Erythroblast (primary cell): Measurements from ENCODE around the gene OPCML.

Experiments
- DNase-seq, 2 experiments: peaks; one replicate each; lab custom pipeline; 2025; lab: John Stamatoyannopoulos, UW
- GATA1 ChIP-seq: IDR thresholded peaks from 2 replicates; pipeline ENCODE4 v1.6.1; 2011; ENCODE audit warnings: low read depth, mild to moderate bottlenecking, control low read depth, low read length, moderate library complexity
- POLR2A ChIP-seq: IDR thresholded peaks from 2 replicates; pipeline ENCODE4 v1.6.1; 2011; ENCODE audit warnings: mild to moderate bottlenecking, low read length

The OPCML gene

DNA sequence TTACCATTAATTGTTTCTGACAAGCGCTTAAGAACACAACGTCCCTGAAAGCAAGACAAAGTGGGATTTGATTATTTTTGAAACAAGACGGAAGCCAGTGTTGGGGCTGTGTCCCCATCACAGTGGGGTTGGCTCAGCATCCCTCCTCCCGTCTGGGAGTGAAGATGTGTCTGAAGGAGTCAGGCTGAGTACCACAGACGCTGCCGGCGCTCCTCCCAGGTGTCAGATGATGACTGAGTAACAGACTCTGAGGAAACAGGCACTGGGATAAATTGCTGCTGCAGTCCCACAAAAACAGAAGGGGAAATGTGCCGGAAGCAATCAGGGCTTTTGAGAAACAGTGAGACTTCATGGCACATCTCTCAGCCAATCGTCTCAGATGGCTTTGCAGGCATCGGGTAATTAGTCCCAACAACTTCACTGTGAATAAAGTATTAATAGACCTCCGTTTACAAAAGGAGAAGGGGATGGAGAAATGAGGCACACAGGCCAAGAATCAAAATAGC lies 266.7 kb downstream of the OPCML start:
- TF ChIP-seq GATA1 (no peak), POLR2A (no peak)
- DNase-seq, result no peak

DNA sequence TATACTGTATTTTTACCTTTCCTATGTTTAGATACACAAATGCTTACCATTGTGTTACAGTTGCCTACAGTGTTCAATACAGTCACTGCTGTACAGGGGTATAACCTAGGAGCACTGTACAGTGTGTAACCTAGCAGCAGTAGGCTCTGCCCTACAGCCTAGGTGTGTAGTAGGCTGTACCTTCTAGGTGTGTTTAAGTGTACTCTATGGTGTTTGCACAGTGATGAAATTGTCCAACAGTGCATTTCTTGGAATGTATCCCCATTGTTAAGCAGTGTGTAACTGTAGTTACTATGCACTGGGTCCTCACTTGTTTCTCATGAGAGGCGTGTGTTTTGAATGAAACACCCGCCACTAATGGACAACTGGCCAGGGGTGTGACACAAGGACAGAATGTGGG lies 269.0 kb downstream of the OPCML start:
- TF ChIP-seq GATA1 (no peak), POLR2A (no peak)
- DNase-seq, result no peak

DNA sequence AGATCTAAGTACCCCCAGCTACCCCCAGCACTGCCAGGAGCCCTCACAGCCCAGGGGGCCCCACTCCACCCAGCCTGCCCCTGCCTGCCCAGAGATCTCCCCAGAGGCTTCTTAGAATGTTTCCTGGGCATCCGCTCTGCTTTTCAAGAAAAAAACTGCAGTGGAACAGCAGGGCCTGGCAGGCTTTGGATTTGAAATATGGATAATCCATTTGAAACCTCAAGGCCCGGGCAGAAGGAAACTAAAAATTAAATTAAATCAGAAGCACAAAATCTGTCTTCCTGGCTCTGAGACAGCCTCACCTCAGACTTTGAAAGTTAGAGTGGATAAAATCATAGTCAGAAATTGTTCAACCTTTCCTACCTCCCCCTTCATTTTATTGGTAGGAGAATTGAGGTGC lies 273.6 kb downstream of the OPCML start:
- TF ChIP-seq POLR2A (no peak), GATA1 (no peak)
- no peak for DNase-seq

DNA sequence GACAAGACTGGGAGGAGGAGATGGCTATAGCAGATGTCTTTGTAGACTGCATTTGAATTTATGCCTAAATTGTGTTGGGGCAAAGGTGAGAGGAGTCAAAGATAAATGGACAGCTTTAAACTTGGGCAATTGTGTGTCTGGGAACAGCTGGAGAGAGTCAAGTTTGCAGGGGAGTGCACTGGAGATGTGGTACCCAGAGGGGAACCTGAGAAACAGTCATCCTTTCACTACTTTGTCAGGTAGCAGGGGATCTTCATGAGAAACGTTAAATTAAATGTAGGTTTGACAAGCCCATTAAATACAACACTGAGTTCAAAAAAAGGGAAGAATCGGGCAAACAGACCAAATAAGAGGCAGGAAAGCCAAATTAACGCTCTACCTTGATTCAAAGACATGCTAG lies 277.7 kb downstream of the OPCML start:
- DNase-seq, result no peak
- no peak for TF ChIP-seq POLR2A
- no peak for TF ChIP-seq GATA1

DNA sequence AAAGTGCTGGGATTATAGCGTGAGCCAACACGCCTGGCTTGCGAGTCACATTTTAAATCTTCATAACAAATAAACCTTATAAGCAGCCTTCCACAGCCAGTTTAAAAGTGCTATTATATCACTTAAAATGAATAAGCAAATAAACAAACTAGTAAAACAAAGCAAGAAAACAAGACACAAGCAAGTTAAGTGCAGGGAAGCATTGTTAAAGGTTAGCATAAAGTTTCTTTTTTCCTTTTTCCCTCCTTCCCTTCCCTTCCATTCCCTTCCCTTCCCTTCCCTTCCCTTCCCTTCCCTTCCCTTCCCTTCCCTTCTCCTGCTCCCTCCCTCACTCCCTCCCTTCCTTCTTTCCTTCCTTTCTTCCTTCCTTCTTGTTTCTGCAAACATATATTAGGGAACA lies 278.7 kb downstream of the OPCML start:
- no peak for DNase-seq
- no peak for TF ChIP-seq POLR2A
- no peak for TF ChIP-seq GATA1

DNA sequence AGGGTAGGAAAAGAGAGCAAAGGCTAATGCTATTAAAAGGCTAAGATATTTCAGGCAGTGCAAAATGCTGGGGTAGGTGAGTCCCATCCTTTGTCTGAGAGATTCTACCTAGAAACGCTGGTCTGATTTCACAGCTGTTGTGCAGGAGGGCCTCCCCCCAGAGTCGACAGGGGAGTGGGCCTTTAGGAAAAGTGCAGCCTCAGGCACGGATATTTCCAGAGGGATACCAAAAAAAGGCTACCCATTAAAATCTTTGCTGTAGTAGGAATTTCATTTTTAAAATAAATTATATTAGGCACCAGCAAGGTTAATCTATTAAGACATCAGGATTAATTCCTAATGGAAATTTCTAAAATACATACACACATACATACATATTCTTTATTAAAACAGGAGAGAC lies 280.5 kb downstream of the OPCML start:
- TF ChIP-seq POLR2A, result no peak
- DNase-seq, result no peak

DNA sequence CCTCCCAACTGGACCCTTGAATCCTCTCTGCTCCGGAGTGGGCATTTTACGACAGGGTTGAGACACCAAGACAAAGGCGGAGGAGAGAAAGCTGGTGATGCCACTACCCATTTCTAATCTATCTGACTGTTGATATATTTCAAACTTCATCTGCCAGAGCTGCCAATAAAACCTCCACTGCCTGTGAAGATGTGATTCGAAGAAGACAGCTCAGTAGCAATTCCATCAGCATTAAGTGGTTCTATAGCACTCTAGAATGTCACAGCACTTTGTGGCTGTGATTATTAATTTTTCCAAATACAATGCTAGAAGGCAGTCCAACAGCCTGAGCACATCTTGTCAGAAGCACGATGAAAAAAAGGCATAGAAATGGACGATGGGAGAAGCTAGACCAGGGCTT lies 282.8 kb downstream of the OPCML start:
- no peak for TF ChIP-seq POLR2A
- no peak for TF ChIP-seq GATA1
- DNase-seq, result no peak

DNA sequence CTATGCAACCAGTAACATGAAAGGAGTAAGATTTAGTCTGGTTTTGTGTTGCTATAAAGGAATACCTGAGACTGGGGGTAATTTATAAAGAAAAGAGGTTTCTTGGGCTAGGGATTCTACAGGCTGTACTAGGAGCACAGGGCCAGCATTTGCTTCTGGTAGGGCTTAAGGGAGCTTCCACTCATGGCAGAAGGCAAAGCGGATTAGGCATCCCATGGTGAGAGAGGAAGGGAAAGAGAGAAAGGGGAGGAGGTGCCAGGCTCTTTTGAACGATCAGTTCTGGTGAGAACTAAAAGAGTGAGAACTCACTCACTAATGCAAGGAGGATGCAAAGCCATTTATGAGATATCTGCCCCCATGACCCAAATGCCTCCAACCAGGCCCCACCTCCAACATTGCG lies 283.2 kb downstream of the OPCML start:
- no peak for TF ChIP-seq GATA1
- TF ChIP-seq POLR2A, result no peak
- no peak for DNase-seq

DNA sequence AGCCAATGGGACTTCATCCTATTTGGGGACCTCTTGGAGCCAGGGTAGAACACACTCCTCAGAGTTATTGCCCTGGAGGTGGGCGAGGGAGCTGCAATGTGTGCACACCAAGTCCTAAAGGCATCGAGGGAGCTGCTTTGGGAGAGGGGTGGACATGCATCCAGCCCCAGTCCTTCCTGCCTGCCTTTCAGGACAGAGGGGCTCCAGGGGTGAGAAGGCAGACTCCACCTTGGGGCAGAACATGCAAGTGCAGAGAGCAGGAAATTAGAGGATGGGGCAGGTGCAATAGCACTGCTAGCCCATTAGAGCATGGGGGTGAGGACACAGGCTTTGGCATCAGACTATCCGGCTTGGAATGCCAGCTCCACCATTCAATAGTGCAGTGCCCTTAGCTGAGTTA lies 288.5 kb downstream of the OPCML start:
- no peak for DNase-seq
- TF ChIP-seq GATA1, result no peak
- TF ChIP-seq POLR2A, result no peak

DNA sequence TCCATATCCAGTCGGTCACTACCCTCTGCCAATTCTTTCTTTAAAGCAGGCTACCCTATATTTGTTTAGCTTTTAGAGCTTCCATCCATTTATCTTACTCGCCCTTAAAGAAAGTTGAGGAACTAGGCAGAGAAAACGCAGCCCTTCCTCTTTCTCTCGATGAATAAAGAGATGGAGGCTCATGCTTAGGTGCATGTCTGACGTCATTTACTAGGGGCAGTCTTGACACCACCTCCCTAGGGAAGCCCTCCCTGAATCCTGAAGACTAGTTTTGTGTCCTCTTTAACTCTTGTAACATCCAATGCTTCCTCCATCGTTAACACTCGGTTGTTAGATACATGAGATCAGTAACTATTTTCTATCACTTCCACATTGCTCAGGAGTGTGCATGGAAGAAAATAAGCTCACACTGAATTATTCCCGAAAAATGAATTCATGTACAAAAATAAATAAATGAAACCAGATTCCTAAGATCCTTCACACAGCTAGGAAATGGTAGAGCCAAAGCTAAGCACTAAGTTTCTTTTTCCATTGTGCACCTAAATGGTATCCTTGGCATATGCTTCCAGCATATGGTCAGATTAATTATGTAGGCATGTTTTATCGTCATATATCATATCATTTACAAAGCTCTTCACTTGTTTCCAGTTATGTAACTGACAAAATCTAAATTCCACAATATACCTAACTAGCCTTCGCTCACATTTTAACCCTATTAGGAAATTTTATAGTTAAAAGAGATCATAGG lies 291.2 kb downstream of the OPCML start:
- TF ChIP-seq POLR2A, result no peak
- TF ChIP-seq GATA1, result no peak
- DNase-seq, result no peak

DNA sequence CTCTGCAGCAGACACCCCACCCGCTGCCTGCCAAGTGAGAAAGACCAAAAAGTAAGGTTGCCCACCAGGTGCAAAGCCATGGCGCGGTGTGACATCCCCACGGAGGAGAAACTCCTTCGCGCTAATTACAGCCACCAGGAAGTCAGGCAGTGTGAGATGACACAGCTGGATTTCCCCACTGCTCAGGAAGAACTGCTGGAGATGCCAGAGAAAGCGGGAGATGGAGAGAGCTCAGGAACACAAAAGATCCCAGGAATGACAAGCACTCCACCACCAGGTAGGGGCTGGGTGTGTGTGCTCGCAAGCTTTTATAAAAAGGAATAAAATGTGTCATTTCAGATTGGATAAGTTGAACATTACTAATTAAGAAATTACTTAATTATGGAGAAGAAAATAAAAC lies 292.7 kb downstream of the OPCML start:
- no peak for TF ChIP-seq POLR2A
- no peak for TF ChIP-seq GATA1
- DNase-seq, result no peak

DNA sequence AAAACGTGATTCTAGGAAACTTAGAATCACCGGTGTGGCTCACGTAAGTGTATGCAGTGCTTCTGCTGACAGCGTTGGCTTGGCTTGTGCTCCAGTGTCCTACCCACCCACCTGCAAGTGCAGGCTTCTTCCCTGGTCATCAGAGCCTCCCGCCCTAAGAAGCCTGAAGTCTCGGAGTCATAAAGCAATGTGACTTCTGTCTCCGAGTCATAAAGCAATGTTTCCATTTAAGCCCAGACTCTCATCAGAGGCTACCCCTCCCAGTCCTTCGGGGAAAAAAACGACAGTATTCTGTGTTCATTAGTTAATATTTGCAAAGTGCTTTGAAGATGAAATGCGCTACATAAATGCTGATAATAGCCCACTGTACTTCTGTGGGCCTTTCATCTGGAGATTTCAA lies 293.8 kb downstream of the OPCML start:
- DNase-seq, result no peak
- TF ChIP-seq POLR2A (no peak), GATA1 (no peak)

DNA sequence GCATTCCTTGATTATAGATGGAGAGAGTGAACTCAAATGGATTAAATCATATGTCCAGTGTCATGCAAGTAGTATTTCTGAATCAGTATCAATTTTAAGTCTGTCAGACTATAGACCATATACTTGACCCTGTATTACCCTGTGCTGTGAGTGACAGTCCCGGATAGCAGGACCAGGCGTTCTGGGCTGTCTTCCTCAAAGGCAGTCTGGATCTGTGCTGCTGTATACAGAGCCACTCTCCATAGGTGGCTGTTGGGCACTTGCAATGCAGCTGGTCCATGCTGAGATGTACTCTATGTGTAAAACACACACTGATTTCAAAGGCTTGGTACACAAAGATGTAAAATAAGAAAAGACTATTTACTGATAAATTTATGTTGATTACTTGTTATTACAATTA lies 294.3 kb downstream of the OPCML start:
- DNase-seq, result no peak
- TF ChIP-seq GATA1, result no peak

DNA sequence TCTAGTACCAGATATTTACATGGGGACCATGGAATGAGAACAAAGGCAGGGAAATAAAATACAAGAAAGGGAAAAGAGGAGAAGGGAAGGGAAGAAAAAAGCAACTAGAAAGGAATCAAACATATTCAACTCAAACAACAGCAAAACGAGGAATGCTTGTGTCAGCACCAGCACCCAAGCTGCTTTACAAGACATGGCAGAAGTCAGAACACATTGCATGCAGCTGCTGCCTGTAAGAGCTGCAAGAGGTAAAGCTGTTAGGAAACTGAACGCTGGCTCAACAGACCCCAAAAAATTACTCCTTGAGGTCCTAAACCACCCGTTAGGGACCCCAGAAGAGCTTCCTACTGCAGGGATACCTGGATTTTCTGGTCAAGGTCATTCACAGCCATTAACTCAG lies 296.9 kb downstream of the OPCML start:
- TF ChIP-seq POLR2A (no peak), GATA1 (no peak)
- no peak for DNase-seq

DNA sequence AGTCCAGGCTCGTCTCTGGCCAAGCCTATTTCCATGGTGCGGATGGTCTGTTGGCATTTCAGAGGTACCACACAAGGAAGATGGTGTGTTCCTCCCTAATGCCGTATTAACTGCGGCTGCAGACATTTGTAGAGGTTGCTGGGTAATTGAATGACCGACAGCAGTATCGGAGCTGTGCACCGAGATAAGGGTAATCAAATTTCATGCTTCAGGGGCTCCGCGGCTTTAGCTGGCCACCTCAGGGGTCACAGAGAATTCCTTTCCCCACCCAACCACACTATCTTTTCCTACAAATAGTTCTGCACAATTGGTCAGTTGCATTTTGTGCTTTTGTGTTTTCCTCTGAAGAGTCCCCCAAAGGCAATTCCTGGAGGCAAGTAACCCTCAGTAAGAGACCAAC lies 297.4 kb downstream of the OPCML start:
- no peak for DNase-seq
- no peak for TF ChIP-seq GATA1
- no peak for TF ChIP-seq POLR2A

DNA sequence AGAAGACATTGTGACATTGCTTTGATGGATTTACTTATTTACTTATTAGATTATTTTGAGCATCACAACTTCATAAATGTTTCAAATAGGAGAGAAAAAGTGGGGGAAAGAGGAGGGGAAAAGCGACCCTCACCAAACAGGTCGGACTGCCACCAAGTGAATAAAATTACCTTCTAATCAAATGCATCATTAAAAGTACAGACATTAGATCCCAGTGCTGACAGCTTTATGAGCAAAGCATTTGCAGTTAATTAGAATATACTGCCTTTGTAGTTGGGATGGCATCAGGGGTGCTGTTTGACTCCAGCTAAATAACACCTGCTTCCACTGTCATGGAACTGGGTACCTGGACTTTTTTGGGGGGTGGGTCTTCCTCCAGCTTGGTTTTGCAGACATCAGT lies 299.6 kb downstream of the OPCML start:
- no peak for DNase-seq

More for the DNA sequence above, 299.6 kb downstream of the OPCML start:
- TF ChIP-seq POLR2A, result no peak
- no peak for TF ChIP-seq GATA1
